Activated B cell treated with CpG ODN at 0.5 μM for 24 hours (primary cell): ENCODE measurements around the gene ADIG. TPM values are rescaled to one million over a fixed set of nuclear protein-coding genes. Genes with fewer than 3 reads are reported as not detected.

ENCODE experiments used
- ATAC-seq: fragments of 200-7000 bp; cut with Tn5 transposase; one replicate; pipeline ENCODE4 v1.10.0; 2021; ENCODE audit warnings: low read depth, mild to moderate bottlenecking, moderate library complexity
- CTCF ChIA-PET: fragments of 350-600 bp; sonication (Branson Sonifier 250); formaldehyde crosslinking; loops from one replicate; lab custom pipeline; 2021; ENCODE audit warnings: antibody characterized with exemption; lab: Charles Lee
- POLR2A ChIA-PET: fragments of 350-600 bp; sonication (Branson Sonifier 250); formaldehyde crosslinking; loops from one replicate; lab custom pipeline; 2021; ENCODE audit warnings: antibody characterized with exemption; lab: Charles Lee
- DNase-seq: peaks from one replicate; pipeline ENCODE4 v3.0.0; 2022
- H3K27ac Mint-ChIP-seq: one replicate; pipeline ENCODE4 v1.8.0; 2020; ENCODE audit warnings: mixed read lengths
- H3K27me3 Mint-ChIP-seq: one replicate; pipeline ENCODE4 v1.8.0; 2021; ENCODE audit warnings: mixed read lengths
- H3K36me3 Mint-ChIP-seq: one replicate; pipeline ENCODE4 v1.8.0; 2021; ENCODE audit warnings: low read depth, mixed read lengths
- H3K4me1 Mint-ChIP-seq: one replicate; pipeline ENCODE4 v1.8.0; 2021; ENCODE audit warnings: mixed read lengths
- H3K4me3 Mint-ChIP-seq: one replicate; pipeline ENCODE4 v1.8.0; 2020; ENCODE audit warnings: mild to moderate bottlenecking, mixed read lengths
- H3K9me3 Mint-ChIP-seq: one replicate; pipeline ENCODE4 v1.8.0; 2020; ENCODE audit warnings: mixed read lengths
- CTCF ChIP-seq: fragments of 200-600 bp; IDR thresholded peaks from one replicate; pipeline ENCODE4 v1.8.0; 2022; ENCODE audit warnings: antibody characterized with exemption, mild to moderate bottlenecking
- intact Hi-C: fragments of 100-400 bp; cut with micrococcal nuclease; formaldehyde crosslinking; loops from one replicate; pipeline ENCODE4 v1.15.1; 2024
- total RNA-seq: library from RNA; stranded (reverse); gene quantifications from 2 replicates; pipeline ENCODE4 v1.2.3, GENCODE V29; 2022

The ADIG gene
- total RNA-seq, 1 donor from 2014 or later: not detected

GRCh38 chr20:38604873-38605303 lies 23.9 kb downstream of the ADIG start:
- intact Hi-C loops: no loop called here
- TF ChIP-seq CTCF: no peak
- ATAC-seq (no peak), DNase-seq (no peak)
- no peak overlapping the region for H3K4me3 Mint-ChIP-seq
- H3K36me3 Mint-ChIP-seq: no peaks in the 10 kb centered on the region
- ChIA-PET POLR2A (no interaction called here), CTCF (no interaction called here)
- no peak overlapping the region for H3K27ac Mint-ChIP-seq
- peaks cover 62% of the 10 kb centered on the region for H3K27me3 Mint-ChIP-seq
- peaks cover 8% of the 10 kb centered on the region for H3K4me1 Mint-ChIP-seq
- H3K9me3 Mint-ChIP-seq: no peaks in the 10 kb centered on the region

GRCh38 chr20:38607351-38607750 lies 26.4 kb downstream of the ADIG start:
- no peak overlapping the region for H3K4me3 Mint-ChIP-seq
- POLR2A ChIA-PET: no interaction called here
- no peaks in the 10 kb centered on the region for H3K36me3 Mint-ChIP-seq
- H3K27ac Mint-ChIP-seq: no peak overlapping the region
- DNase-seq (no peak), ATAC-seq (no peak)
- CTCF ChIA-PET: no interaction called here
- H3K4me1 Mint-ChIP-seq: peaks cover 3% of the 10 kb centered on the region
- no peak for TF ChIP-seq CTCF
- no peaks in the 10 kb centered on the region for H3K9me3 Mint-ChIP-seq
- peaks cover 45% of the 10 kb centered on the region for H3K27me3 Mint-ChIP-seq
- intact Hi-C loops: no loop called here

- ChIA-PET CTCF (no interaction called here), POLR2A (no interaction called here)
- Mint-ChIP-seq H3K4me3 (no peak overlapping the region), H3K4me1 (peaks cover 3% of the 10 kb centered on the region), H3K9me3 (no peaks in the 10 kb centered on the region), H3K36me3 (no peaks in the 10 kb centered on the region), H3K27me3 (peaks cover 45% of the 10 kb centered on the region), H3K27ac (no peak overlapping the region)
- no peak for TF ChIP-seq CTCF
- intact Hi-C loops: no loop called here
- ATAC-seq (no peak), DNase-seq (no peak)
These were observed 27.2 kb downstream of the ADIG start for GRCh38 chr20:38608188-38608587.

GRCh38 chr20:38609815-38610214 lies 28.8 kb downstream of the ADIG start:
- Mint-ChIP-seq H3K27me3 (peaks cover 40% of the 10 kb centered on the region), H3K4me3 (no peak overlapping the region), H3K4me1 (peaks cover 3% of the 10 kb centered on the region), H3K36me3 (no peaks in the 10 kb centered on the region), H3K27ac (no peak overlapping the region), H3K9me3 (no peaks in the 10 kb centered on the region)
- TF ChIP-seq CTCF: no peak
- DNase-seq (no peak), ATAC-seq (no peak)
- intact Hi-C loops: no loop called here
- ChIA-PET POLR2A (no interaction called here), CTCF (no interaction called here)

- no peak overlapping the region for H3K27ac Mint-ChIP-seq
- CTCF ChIA-PET: no interaction called here
These were observed 29.5 kb downstream of the ADIG start for GRCh38 chr20:38610521-38610920.

More at GRCh38 chr20:38610521-38610920, 29.5 kb downstream of the ADIG start:
- TF ChIP-seq CTCF: no peak
- no peak for ATAC-seq
- intact Hi-C loops: no loop called here
- no peaks in the 10 kb centered on the region for H3K36me3 Mint-ChIP-seq
- no peak for DNase-seq
- peaks cover 33% of the 10 kb centered on the region for H3K27me3 Mint-ChIP-seq
- H3K9me3 Mint-ChIP-seq: no peaks in the 10 kb centered on the region
- H3K4me3 Mint-ChIP-seq: no peak overlapping the region
- POLR2A ChIA-PET: no interaction called here
- peaks cover 3% of the 10 kb centered on the region for H3K4me1 Mint-ChIP-seq
